K562 (cell line): ENCODE measurements around the gene KCNJ5. TPM values are rescaled to one million over a fixed set of nuclear protein-coding genes. Genes with fewer than 3 reads are reported as not detected.

Experiments
- ATAC-seq: fragments of 200-7000 bp; cut with Tn5 transposase; 3 replicates; pipeline ENCODE4 v1.9.1; 2020; ENCODE audit warnings: moderate library complexity
- BruUV-seq: library from RNA; stranded (reverse); fragments of 400-500 nt; replicated peaks from 2 replicates; lab custom pipeline; 2021; lab: Mats Ljungman, UMichigan
- CTCF ChIA-PET: fragments of 300-600 bp; formaldehyde crosslinking; extraction: SDS; loops from one replicate; lab custom pipeline; 2021; ENCODE audit warnings: low intra/inter-chr PET ratio; lab: Yijun Ruan, JAX
- POLR2A ChIA-PET: fragments of 300-600, 350-650 bp; sonication (Branson Sonifier 250); formaldehyde crosslinking; extraction: SDS; loops from one replicate; lab custom pipeline; 2021; ENCODE audit warnings: antibody characterized with exemption, inconsistent platforms; lab: Yijun Ruan, JAX
- DNase-seq, 4 experiments: peaks; one replicate each; pipeline versions ENCODE4 v3.0.0 to v3.0.0-alpha.2; 2011 to 2018; ENCODE audit warnings: low spot score in 3 of 4, mixed read lengths in 3 of 4; ENCODE audit errors: extremely low read depth in 1 of 4
- FAIRE-seq: peaks from 2 replicates; lab custom pipeline; 2011; peaks lifted over from hg19 to GRCh38; lab: Jason Lieb, UNC
- H2AFZ ChIP-seq: 2 replicates; pipeline ENCODE4 v1.6.0; 2011; ENCODE audit warnings: low read depth, low read length, control low read depth, inconsistent platforms
- H3K27ac ChIP-seq: fragments of 200-600 bp; 3 replicates; pipeline ENCODE4 v1.8.0; 2011; ENCODE audit warnings: low read depth, mild to moderate bottlenecking, control low read depth, inconsistent platforms, low read length, moderate library complexity, mixed read lengths; ENCODE audit errors: extremely low read depth
- H3K27me3 ChIP-seq, 2 experiments: fragments of 300-600 bp in 1 of 2; 2 replicates in 1 of 2; 3 replicates in 1 of 2; pipeline versions ENCODE4 v1.6.0 to v1.8.0; 2011; ENCODE audit warnings: inconsistent platforms in 2 of 2, low read length in 2 of 2, mild to moderate bottlenecking in 1 of 2, mixed read lengths in 1 of 2, moderate library complexity in 1 of 2; ENCODE audit not compliant: control insufficient read depth in 2 of 2, insufficient read depth in 2 of 2
- H3K36me3 ChIP-seq: fragments of 300-600 bp; 3 replicates; pipeline ENCODE4 v1.8.0; 2011; ENCODE audit warnings: mild to moderate bottlenecking, low read length, inconsistent platforms; ENCODE audit not compliant: control insufficient read depth, insufficient read depth
- H3K4me1 ChIP-seq, 2 experiments: fragments of 200-600 bp in 1 of 2; replicated peaks in 1 of 2; 2 replicates in 1 of 2; 3 replicates in 1 of 2; pipeline versions ENCODE4 v1.5.1 to v1.8.0; 2011; ENCODE audit warnings: inconsistent platforms in 2 of 2, low read length in 2 of 2, mild to moderate bottlenecking in 1 of 2, mixed read lengths in 1 of 2, moderate library complexity in 1 of 2; ENCODE audit not compliant: control insufficient read depth in 2 of 2, insufficient read depth in 2 of 2
- H3K4me2 ChIP-seq: 2 replicates; pipeline ENCODE4 v1.6.1; 2011; ENCODE audit warnings: low read length, control low read depth, inconsistent platforms, mixed read lengths; ENCODE audit not compliant: insufficient read depth
- H3K4me3 ChIP-seq: fragments of 200-600 bp; sonication (generic), shearing (Covaris generic); 2 replicates; pipeline ENCODE4 v1.5.1; 2016; ENCODE audit warnings: control low read depth, inconsistent platforms
- H3K79me2 ChIP-seq: fragments of 200-600 bp; 3 replicates; pipeline ENCODE4 v1.8.0; 2011; ENCODE audit warnings: low read length, inconsistent platforms; ENCODE audit not compliant: control insufficient read depth, insufficient read depth
- H3K9ac ChIP-seq, 2 experiments: 2 replicates each; pipeline versions ENCODE4 v1.6.0 to v1.6.1; 2011; ENCODE audit warnings: low read depth in 2 of 2, low read length in 2 of 2, control low read depth in 1 of 2, inconsistent platforms in 1 of 2, mild to moderate bottlenecking in 1 of 2, mixed read lengths in 1 of 2; ENCODE audit not compliant: insufficient read depth in 1 of 2
- H3K9me1 ChIP-seq: one replicate; pipeline ENCODE4 v1.6.0; 2011; ENCODE audit warnings: inconsistent platforms, mild to moderate bottlenecking, low read length, moderate library complexity; ENCODE audit not compliant: control insufficient read depth, insufficient read depth
- H3K9me3 ChIP-seq: replicated peaks from 2 replicates; pipeline ENCODE4 v1.5.1; 2011; ENCODE audit warnings: low read depth, low read length, inconsistent platforms; ENCODE audit not compliant: control insufficient read depth, insufficient read depth
- H4K20me1 ChIP-seq: replicated peaks from 2 replicates; pipeline ENCODE4 v1.6.1; 2011; ENCODE audit warnings: low read length, inconsistent platforms, mixed read lengths; ENCODE audit not compliant: control insufficient read depth, insufficient read depth
- ARID3B ChIP-seq: fragments of 250-450 bp; sonication (Bioruptor Pico); IDR thresholded peaks from 2 replicates; pipeline ENCODE4 v1.4.0; 2020; ENCODE audit warnings: borderline replicate concordance
- CCAR2 ChIP-seq: fragments of 200-400 bp; formaldehyde crosslinking; IDR thresholded peaks from 2 replicates; pipeline ENCODE4 v1.6.1; 2017; ENCODE audit warnings: mild to moderate bottlenecking, low read depth, low read length
- CHD1 ChIP-seq: fragments of 200-600 bp; sonication (generic); IDR thresholded peaks from one replicate; pipeline ENCODE4 v1.6.1; 2012; ENCODE audit warnings: mild to moderate bottlenecking, moderate library complexity, low read length, inconsistent platforms
- GATAD2A ChIP-seq: fragments of 450-650 bp; IDR thresholded peaks from 2 replicates; pipeline ENCODE4 v1.6.1; 2017
- HLTF ChIP-seq: fragments of 450-650 bp; IDR thresholded peaks from 2 replicates; pipeline ENCODE4 v1.6.1; 2016
- MECOM ChIP-seq: fragments of 250-450 bp; sonication (Bioruptor Pico); IDR thresholded peaks from 2 replicates; pipeline ENCODE4 v1.8.0; 2022; ENCODE audit warnings: inconsistent platforms
- MNT ChIP-seq, 2 experiments: fragments of 450-650 bp; conservative IDR thresholded peaks; 2 replicates each; pipeline ENCODE4 v1.6.1; 2017; ENCODE audit warnings: mild to moderate bottlenecking in 2 of 2, moderate library complexity in 2 of 2
- MXI1 ChIP-seq: IDR thresholded peaks from 2 replicates; pipeline ENCODE4 v1.6.1; 2011; ENCODE audit warnings: low read depth, mild to moderate bottlenecking, improper control_type of control experiment, low read length
- PBX2 ChIP-seq, 2 experiments: IDR thresholded peaks in 1 of 2; conservative IDR thresholded peaks in 1 of 2; 2 replicates each; pipeline ENCODE4 v1.6.1; 2016; ENCODE audit warnings: low read depth in 2 of 2, mild to moderate bottlenecking in 1 of 2, missing compliant biosample characterization in 1 of 2, missing genetic modification characterization in 1 of 2, moderate library complexity in 1 of 2
- POLR2A ChIP-seq: fragments of 450-650 bp; conservative IDR thresholded peaks from 2 replicates; pipeline ENCODE4 v1.6.1; 2016
- TAF1 ChIP-seq: IDR thresholded peaks from 2 replicates; pipeline ENCODE4 v1.6.1; 2011; ENCODE audit warnings: mild to moderate bottlenecking, low read length, moderate library complexity; ENCODE audit not compliant: insufficient read depth, control insufficient read depth, severe bottlenecking; ENCODE audit errors: extremely low read depth
- TAF9B ChIP-seq: fragments of 450-650 bp; IDR thresholded peaks from 2 replicates; pipeline ENCODE4 v1.6.1; 2018; ENCODE audit warnings: mild to moderate bottlenecking; ENCODE audit not compliant: partially characterized antibody
- TAL1 ChIP-seq: fragments of 450-650 bp; IDR thresholded peaks from 2 replicates; pipeline ENCODE4 v1.6.1; 2016; ENCODE audit warnings: mild to moderate bottlenecking
- XRCC3 ChIP-seq: fragments of 450-650 bp; IDR thresholded peaks from 2 replicates; pipeline ENCODE4 v1.6.1; 2017; ENCODE audit warnings: mild to moderate bottlenecking, moderate library complexity
- ZNF561 ChIP-seq: fragments of 450-650 bp; formaldehyde crosslinking; conservative IDR thresholded peaks from 2 replicates; pipeline ENCODE4 v1.4.0; 2020; ENCODE audit warnings: mild to moderate bottlenecking, moderate library complexity
- WGBS: fragments of 100-300 bp; shearing (Covaris generic); methylation state at CpG from one replicate; pipeline ENCODE4 v1.1.6; 2016; ENCODE audit warnings: low coverage, mixed read lengths; ENCODE audit not compliant: insufficient coverage; ENCODE audit errors: missing lambda C conversion rate; 5-methylcytosine and 5-hydroxymethylcytosine counted together
- in situ Hi-C: fragments of 300-500 bp; cut with MboI; formaldehyde crosslinking; loops from 4 replicates; pipeline ENCODE4 v1.15.0; 2018; ENCODE audit warnings: inconsistent platforms, mixed read lengths
- intact Hi-C: fragments of 100-400 bp; cut with micrococcal nuclease; formaldehyde crosslinking; loops from 2 replicates; pipeline ENCODE4 v1.14.2; 2022
- polyA plus RNA-seq, 8 experiments: library from polyadenylated mRNA; depleted of rRNA in 4 of 8; stranded (reverse) in 5 of 8; unstranded in 3 of 8; fragments of >200 nt; fragmentation: Nextera tagmentation in 2 of 8; fragmentation: Illumina TruSeq in 1 of 8; extraction: Ambion mirVana in 2 of 8; extraction: Trizol in 1 of 8; gene quantifications; 2 replicates each; pipeline versions ENCODE4 v1.2.1 to v1.2.3, GENCODE V29; 2011 to 2014; ENCODE audit warnings: inconsistent platforms in 1 of 8, missing spikeins in 1 of 8
- total RNA-seq, 7 experiments: library from RNA; depleted of rRNA in 6 of 7; stranded (reverse); fragments of >200 nt in 6 of 7; fragmentation: Illumina TruSeq in 2 of 7; extraction: Trizol in 2 of 7; gene quantifications; 2 replicates each; pipeline versions ENCODE4 v1.2.1 to v1.2.3, GENCODE V29; 2011 to 2021; ENCODE audit warnings: low replicate concordance in 1 of 7

KCNJ5 gene
- total and polyA plus RNA-seq, 9 of the 15 experiments (the other 6 are each of a cell fraction or from before 2014, with no cell fraction given): 0.04 TPM; not detected in 8

GRCh38 chr11:128947773-128948172, 56.6 kb downstream of the KCNJ5 start:
- Histone ChIP-seq H3K9me3 (no peaks in the 10 kb centered on the region), H3K36me3 (no peaks in the 10 kb centered on the region), H3K9ac (no peak overlapping the region), H3K4me1 (no peaks in the 10 kb centered on the region), H3K9me1 (no peaks in the 10 kb centered on the region), H3K27me3 (peaks cover 0 to 8% of the 10 kb centered on the region in 2 experiments; a peak in 3 of 5 replicates), H3K79me2 (no peaks in the 10 kb centered on the region), H3K4me2 (no peak overlapping the region), H4K20me1 (no peaks in the 10 kb centered on the region), H3K4me3 (no peak overlapping the region), H2AFZ (no peak overlapping the region), H3K27ac (no peak overlapping the region)
- in situ Hi-C loops (no loop called here), intact Hi-C loops (no loop called here)
- ChIA-PET CTCF (no interaction called here), POLR2A (no interaction called here)
- WGBS: 0% methylated on average over 2 of the region's 2 CpGs
- TF ChIP-seq CCAR2 (no peak), TAF1 (no peak), POLR2A (no peak), XRCC3 (no peak), TAF9B (no peak), TAL1 (no peak), CHD1 (no peak), GATAD2A (no peak), MNT (conservative IDR thresholded peaks at IDR 0.05) (no peak), HLTF (no peak), MXI1 (no peak), ZNF561 (CRISPR knock-in tag) (no peak), MECOM (CRISPR knock-in tag) (no peak), ARID3B (CRISPR knock-in tag) (no peak), PBX2 (CRISPR knock-in tag; IDR thresholded peaks at IDR 0.05; ENCODE audit: low read depth) (no peak), PBX2 (tag; conservative IDR thresholded peaks at IDR 0.05; ENCODE audit: low read depth) (no peak)
- DNase-seq: no peak
- BruUV-seq: no TSS peak
- no peak for FAIRE-seq
- ATAC-seq: no peak
